ENCODE measurements around the gene MYL5.

Gene MYL5

DNA sequence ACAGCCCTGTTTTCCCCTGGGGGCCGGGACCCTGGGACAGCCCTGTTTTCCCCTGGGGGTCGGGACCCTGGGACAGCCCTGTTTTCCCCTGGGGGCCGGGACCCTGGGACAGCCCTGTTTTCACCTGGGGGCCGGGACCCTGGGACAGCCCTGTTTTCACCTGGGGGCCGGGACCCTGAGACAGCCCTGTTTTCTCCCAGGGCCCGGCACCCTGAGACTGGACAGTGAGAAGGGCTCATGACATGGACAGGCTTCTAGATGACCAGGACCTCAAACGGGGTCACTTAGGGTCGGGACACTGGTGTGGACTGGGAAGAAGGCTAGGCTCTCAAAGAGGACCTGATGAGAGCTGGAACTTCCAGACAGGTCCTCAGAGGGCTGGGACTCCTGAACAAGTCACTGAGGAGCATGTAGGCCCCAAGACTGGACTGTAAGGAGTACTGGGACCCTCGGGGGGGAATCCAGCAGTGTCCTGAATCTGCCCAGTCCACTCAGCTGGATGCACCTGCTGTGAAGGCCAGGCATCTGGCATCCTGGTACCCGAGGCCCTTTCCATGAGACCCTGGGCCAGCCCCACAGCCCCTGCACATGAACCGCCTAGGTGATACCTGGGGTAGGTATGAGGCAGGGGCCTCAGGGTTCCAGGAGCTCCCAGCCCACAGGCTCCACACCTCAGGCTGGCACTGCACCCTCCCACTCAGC, 33.7 kb downstream of the MYL5 start:
- Histone ChIP-seq H3K27ac (ENCODE audit: low read depth, low read length) (no peak overlapping the region), H3K4me3 (ENCODE audit: low read depth in 1 of 2, low read length in 2 of 2) (no peak overlapping the region), H3K36me3 (ENCODE audit: control insufficient read depth in 1 of 2, insufficient read depth in 2 of 2, low read length in 2 of 2) (peaks cover 3 to 8% of the 10 kb centered on the region in 2 donors), H3K9ac (ENCODE audit: low read depth in 1 of 2, low read length in 2 of 2) (no peak overlapping the region), H3K9me3 (ENCODE audit: control insufficient read depth in 1 of 2, low read length in 2 of 2) (no peaks in the 10 kb centered on the region), H3K27me3 (ENCODE audit: control insufficient read depth in 1 of 2, insufficient read depth in 2 of 2, low read length in 2 of 2) (no peaks in the 10 kb centered on the region), H3K4me1 (ENCODE audit: control insufficient read depth in 1 of 2, insufficient read depth in 2 of 2, low read length in 2 of 2) (peaks cover 12 to 22% of the 10 kb centered on the region in 2 donors)

DNA sequence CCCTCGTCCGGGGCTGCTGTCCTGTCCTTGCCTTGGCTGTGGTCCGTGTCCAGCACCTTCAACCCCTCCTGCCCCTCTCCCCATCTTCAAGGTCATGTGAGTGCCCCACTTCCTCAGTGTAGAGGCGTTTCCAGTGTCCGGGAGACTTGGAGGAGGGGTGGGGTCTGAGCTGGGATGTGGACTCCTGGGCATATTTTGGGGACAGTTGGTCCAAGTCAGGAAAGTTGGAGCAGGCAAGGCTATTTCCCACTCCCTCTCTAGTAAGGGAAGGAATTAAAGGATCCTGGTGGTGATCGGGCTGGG, 34.2 kb downstream of the MYL5 start:
- H3K27me3 ChIP-seq (ENCODE audit: control insufficient read depth in 1 of 2, insufficient read depth in 2 of 2, low read length in 2 of 2): no peaks in the 10 kb centered on the region
- H3K36me3 ChIP-seq (ENCODE audit: control insufficient read depth in 1 of 2, insufficient read depth in 2 of 2, low read length in 2 of 2): peaks cover 3 to 8% of the 10 kb centered on the region in 2 donors
- no peak overlapping the region for H3K4me3 ChIP-seq (ENCODE audit: low read depth in 1 of 2, low read length in 2 of 2)
- H3K9ac ChIP-seq (ENCODE audit: low read depth in 1 of 2, low read length in 2 of 2): no peak overlapping the region
- no peaks in the 10 kb centered on the region for H3K9me3 ChIP-seq (ENCODE audit: control insufficient read depth in 1 of 2, low read length in 2 of 2)
- no peak overlapping the region for H3K27ac ChIP-seq (ENCODE audit: low read depth, low read length)
- H3K4me1 ChIP-seq (ENCODE audit: control insufficient read depth in 1 of 2, insufficient read depth in 2 of 2, low read length in 2 of 2): peaks cover 12 to 22% of the 10 kb centered on the region in 2 donors

DNA sequence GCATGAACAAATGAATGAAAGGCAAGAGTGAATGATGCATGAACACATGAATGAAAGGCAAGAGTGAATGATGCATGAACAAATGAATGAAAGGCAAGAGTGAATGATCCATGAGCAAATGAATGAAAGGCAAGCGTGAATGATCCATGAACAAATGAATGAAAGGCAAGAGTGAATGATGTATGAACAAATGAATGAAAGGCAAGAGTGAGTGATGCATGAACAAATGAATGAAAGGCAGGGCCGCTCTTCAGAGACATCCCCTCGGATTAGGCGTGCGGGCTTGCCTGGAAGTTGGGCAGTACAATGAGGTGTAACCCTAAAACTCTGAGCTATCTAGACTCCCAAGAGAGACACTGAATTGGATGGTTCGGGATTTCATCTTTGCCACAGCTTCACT, 35.0 kb downstream of the MYL5 start:
- Histone ChIP-seq H3K4me3 (ENCODE audit: low read depth in 1 of 2, low read length in 2 of 2) (no peak overlapping the region), H3K27ac (ENCODE audit: low read depth, low read length) (no peak overlapping the region), H3K9ac (ENCODE audit: low read depth in 1 of 2, low read length in 2 of 2) (no peak overlapping the region), H3K9me3 (ENCODE audit: control insufficient read depth in 1 of 2, low read length in 2 of 2) (no peaks in the 10 kb centered on the region), H3K27me3 (ENCODE audit: control insufficient read depth in 1 of 2, insufficient read depth in 2 of 2, low read length in 2 of 2) (no peaks in the 10 kb centered on the region), H3K36me3 (ENCODE audit: control insufficient read depth in 1 of 2, insufficient read depth in 2 of 2, low read length in 2 of 2) (peaks cover 7 to 10% of the 10 kb centered on the region in 2 donors), H3K4me1 (ENCODE audit: control insufficient read depth in 1 of 2, insufficient read depth in 2 of 2, low read length in 2 of 2) (peaks cover 12 to 22% of the 10 kb centered on the region in 2 donors)

- H3K27ac ChIP-seq (ENCODE audit: low read depth, low read length): no peak overlapping the region
- H3K9me3 ChIP-seq (ENCODE audit: control insufficient read depth in 1 of 2, low read length in 2 of 2): no peaks in the 10 kb centered on the region
- H3K27me3 ChIP-seq (ENCODE audit: control insufficient read depth in 1 of 2, insufficient read depth in 2 of 2, low read length in 2 of 2): no peaks in the 10 kb centered on the region
Measured at GRCh38 chr4:710116-710515, 35.8 kb downstream of the MYL5 start.

DNA sequence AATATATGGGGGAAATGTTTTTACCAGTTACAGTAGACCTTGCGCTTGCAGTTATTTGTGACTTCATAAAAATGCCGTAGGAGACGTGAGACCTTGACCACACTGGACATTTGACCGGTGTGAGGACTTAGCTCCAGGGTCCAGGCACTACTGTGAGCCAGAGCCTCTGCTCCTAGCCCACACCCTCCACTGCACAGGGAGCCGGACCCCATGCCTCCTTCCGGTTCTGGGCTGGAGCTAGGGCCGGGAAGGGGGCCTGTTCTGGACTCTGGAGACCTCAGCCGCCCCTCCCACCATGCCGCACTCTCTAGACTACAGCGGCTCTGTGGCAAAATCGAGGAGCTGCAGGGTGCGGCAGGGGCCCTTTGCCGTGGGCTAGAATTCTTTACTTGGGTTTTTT, 36.6 kb downstream of the MYL5 start:
- no peaks in the 10 kb centered on the region for H3K27me3 ChIP-seq (ENCODE audit: control insufficient read depth in 1 of 2, insufficient read depth in 2 of 2, low read length in 2 of 2)
- no peak overlapping the region for H3K9ac ChIP-seq (ENCODE audit: low read depth in 1 of 2, low read length in 2 of 2)
- no peaks in the 10 kb centered on the region for H3K9me3 ChIP-seq (ENCODE audit: control insufficient read depth in 1 of 2, low read length in 2 of 2)
- peaks cover 9 to 13% of the 10 kb centered on the region in 2 donors for H3K36me3 ChIP-seq (ENCODE audit: control insufficient read depth in 1 of 2, insufficient read depth in 2 of 2, low read length in 2 of 2)
- H3K4me3 ChIP-seq (ENCODE audit: low read depth in 1 of 2, low read length in 2 of 2): no peak overlapping the region
- no peak overlapping the region for H3K27ac ChIP-seq (ENCODE audit: low read depth, low read length)
- peaks cover 6 to 15% of the 10 kb centered on the region in 2 donors for H3K4me1 ChIP-seq (ENCODE audit: control insufficient read depth in 1 of 2, insufficient read depth in 2 of 2, low read length in 2 of 2)

More at GRCh38 chr4:710116-710515, 35.8 kb downstream of the MYL5 start:
- Histone ChIP-seq H3K36me3 (ENCODE audit: control insufficient read depth in 1 of 2, insufficient read depth in 2 of 2, low read length in 2 of 2) (peaks cover 9 to 13% of the 10 kb centered on the region in 2 donors), H3K4me3 (ENCODE audit: low read depth in 1 of 2, low read length in 2 of 2) (no peak overlapping the region), H3K4me1 (ENCODE audit: control insufficient read depth in 1 of 2, insufficient read depth in 2 of 2, low read length in 2 of 2) (peaks cover 8 to 18% of the 10 kb centered on the region in 2 donors), H3K9ac (ENCODE audit: low read depth in 1 of 2, low read length in 2 of 2) (no peak overlapping the region)

DNA sequence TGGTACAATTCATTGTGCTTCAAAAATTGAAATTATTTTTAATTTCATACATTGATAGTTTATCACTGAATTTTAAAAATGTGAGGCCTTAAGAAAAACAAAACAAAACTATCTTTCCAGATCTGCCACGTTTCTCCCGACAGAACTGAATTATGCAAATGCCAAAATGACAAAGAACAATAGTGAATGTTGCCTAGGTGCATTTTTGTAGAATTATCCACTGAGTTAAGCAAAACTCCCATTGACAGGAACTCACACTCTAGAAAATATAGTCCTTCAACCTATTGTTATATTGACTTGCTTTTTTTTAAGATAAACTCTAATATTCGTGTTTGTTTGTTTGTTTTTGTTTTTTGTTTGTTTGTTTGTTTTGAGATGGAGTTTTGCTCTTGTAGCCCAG, 37.8 kb downstream of the MYL5 start:
- Histone ChIP-seq H3K4me3 (ENCODE audit: low read depth in 1 of 2, low read length in 2 of 2) (no peak overlapping the region), H3K36me3 (ENCODE audit: control insufficient read depth in 1 of 2, insufficient read depth in 2 of 2, low read length in 2 of 2) (peaks cover 9 to 13% of the 10 kb centered on the region in 2 donors), H3K4me1 (ENCODE audit: control insufficient read depth in 1 of 2, insufficient read depth in 2 of 2, low read length in 2 of 2) (peaks cover 6 to 10% of the 10 kb centered on the region in 2 donors), H3K27me3 (ENCODE audit: control insufficient read depth in 1 of 2, insufficient read depth in 2 of 2, low read length in 2 of 2) (no peaks in the 10 kb centered on the region), H3K9me3 (ENCODE audit: control insufficient read depth in 1 of 2, low read length in 2 of 2) (no peaks in the 10 kb centered on the region), H3K9ac (ENCODE audit: low read depth in 1 of 2, low read length in 2 of 2) (no peak overlapping the region), H3K27ac (ENCODE audit: low read depth, low read length) (no peak overlapping the region)

DNA sequence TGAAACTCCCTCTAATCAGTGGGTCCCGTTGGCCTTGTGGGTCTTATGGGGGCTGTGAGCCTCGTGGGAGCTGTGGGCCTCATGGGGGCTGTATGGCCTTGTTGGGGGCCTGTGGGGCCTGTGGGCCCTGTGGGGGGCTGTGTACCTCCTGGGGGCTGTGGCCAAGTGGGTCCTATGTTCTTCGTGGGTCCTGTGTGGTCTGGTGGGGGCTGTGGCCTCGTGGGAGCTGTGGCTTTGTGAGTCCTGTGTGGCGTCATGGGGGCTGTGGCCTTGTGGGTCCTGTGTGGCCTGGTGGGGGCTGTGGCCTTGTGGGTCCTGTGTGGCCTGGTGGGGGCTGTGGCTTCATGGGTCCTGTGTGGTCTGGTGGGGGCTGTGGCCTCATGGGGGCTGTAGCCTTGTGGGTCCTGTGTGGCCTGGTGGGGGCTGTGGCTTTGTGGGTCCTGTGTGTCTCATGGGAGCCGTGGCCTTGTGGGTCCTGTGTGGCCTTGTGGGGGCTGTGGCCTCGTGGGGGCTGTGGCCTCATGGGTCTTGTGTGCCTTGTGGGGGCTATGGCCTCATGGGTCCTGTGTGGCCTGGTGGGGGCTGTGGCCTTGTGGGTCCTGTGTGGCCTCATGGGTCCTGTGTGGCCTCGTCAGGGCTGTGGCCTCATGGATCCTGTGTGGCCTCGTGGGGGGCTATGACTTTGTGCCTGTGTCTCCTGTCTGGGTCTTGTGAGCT, 38.7 kb downstream of the MYL5 start:
- no peak overlapping the region for H3K27ac ChIP-seq (ENCODE audit: low read depth, low read length)
- no peak overlapping the region for H3K4me3 ChIP-seq (ENCODE audit: low read depth in 1 of 2, low read length in 2 of 2)
- H3K27me3 ChIP-seq (ENCODE audit: control insufficient read depth in 1 of 2, insufficient read depth in 2 of 2, low read length in 2 of 2): no peaks in the 10 kb centered on the region
- H3K4me1 ChIP-seq (ENCODE audit: control insufficient read depth in 1 of 2, insufficient read depth in 2 of 2, low read length in 2 of 2): peaks cover 5 to 14% of the 10 kb centered on the region in 2 donors
- H3K9me3 ChIP-seq (ENCODE audit: control insufficient read depth in 1 of 2, low read length in 2 of 2): no peaks in the 10 kb centered on the region
- H3K36me3 ChIP-seq (ENCODE audit: control insufficient read depth in 1 of 2, insufficient read depth in 2 of 2, low read length in 2 of 2): peaks cover 9 to 13% of the 10 kb centered on the region in 2 donors
- H3K9ac ChIP-seq (ENCODE audit: low read depth in 1 of 2, low read length in 2 of 2): no peak overlapping the region

DNA sequence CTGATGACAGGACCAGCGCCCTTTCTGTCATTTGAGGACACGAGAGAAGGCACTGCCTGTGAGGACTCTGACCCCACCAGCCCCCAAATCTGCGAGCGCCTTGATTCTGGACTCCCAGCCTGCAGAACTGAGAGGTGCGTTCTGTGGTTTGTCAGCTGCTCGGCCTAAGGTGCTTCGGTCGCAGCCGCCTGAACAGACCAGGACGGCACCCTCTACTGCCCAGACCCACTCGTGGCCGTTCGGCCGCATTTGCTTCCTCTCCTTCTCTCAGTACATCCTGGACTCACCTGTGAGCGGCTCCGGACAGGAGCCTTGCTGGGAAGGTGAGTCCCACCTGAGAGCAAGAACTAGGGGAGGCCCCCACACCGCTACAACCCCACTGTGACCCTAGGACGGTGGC, 39.7 kb downstream of the MYL5 start:
- no peak overlapping the region for H3K27ac ChIP-seq (ENCODE audit: low read depth, low read length)
- no peaks in the 10 kb centered on the region for H3K9me3 ChIP-seq (ENCODE audit: control insufficient read depth in 1 of 2, low read length in 2 of 2)
- peaks cover 9 to 13% of the 10 kb centered on the region in 2 donors for H3K36me3 ChIP-seq (ENCODE audit: control insufficient read depth in 1 of 2, insufficient read depth in 2 of 2, low read length in 2 of 2)
- H3K4me1 ChIP-seq (ENCODE audit: control insufficient read depth in 1 of 2, insufficient read depth in 2 of 2, low read length in 2 of 2): peaks cover 0 to 8% of the 10 kb centered on the region in 2 donors
- no peaks in the 10 kb centered on the region for H3K27me3 ChIP-seq (ENCODE audit: control insufficient read depth in 1 of 2, insufficient read depth in 2 of 2, low read length in 2 of 2)
- no peak overlapping the region for H3K4me3 ChIP-seq (ENCODE audit: low read depth in 1 of 2, low read length in 2 of 2)
- H3K9ac ChIP-seq (ENCODE audit: low read depth in 1 of 2, low read length in 2 of 2): no peak overlapping the region

GRCh38 chr4:717601-718320, 43.4 kb downstream of the MYL5 start:
- Histone ChIP-seq H3K4me1 (ENCODE audit: control insufficient read depth in 1 of 2, insufficient read depth in 2 of 2, low read length in 2 of 2) (peaks cover 10 to 26% of the 10 kb centered on the region in 2 donors), H3K4me3 (ENCODE audit: low read depth in 1 of 2, low read length in 2 of 2) (no peak overlapping the region), H3K36me3 (ENCODE audit: control insufficient read depth in 1 of 2, insufficient read depth in 2 of 2, low read length in 2 of 2) (peaks cover 5 to 6% of the 10 kb centered on the region in 2 donors), H3K9me3 (ENCODE audit: control insufficient read depth in 1 of 2, low read length in 2 of 2) (no peaks in the 10 kb centered on the region), H3K9ac (ENCODE audit: low read depth in 1 of 2, low read length in 2 of 2) (no peak overlapping the region), H3K27ac (ENCODE audit: low read depth, low read length) (no peak overlapping the region), H3K27me3 (ENCODE audit: control insufficient read depth in 1 of 2, insufficient read depth in 2 of 2, low read length in 2 of 2) (no peaks in the 10 kb centered on the region)

DNA sequence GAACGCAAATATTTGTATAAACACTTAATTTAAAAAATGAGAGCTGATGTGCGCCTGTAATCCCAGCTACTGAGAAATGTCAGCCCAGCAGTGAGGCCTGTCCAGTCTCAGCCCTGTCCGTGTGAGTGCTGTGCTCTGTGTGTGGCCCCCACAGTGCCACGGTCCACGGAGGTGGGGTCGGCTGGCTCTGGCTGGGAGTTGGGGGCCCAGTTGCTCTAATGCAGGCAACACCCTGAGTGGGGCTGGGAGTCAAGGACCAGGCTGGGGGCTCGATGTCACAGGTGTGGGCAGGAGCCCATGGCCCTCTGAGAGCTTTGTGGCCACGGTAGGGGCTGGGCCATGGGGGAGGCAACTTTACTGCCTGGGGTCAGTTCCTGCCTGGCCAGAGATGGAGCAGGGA, 44.1 kb downstream of the MYL5 start:
- H3K4me1 ChIP-seq (ENCODE audit: control insufficient read depth in 1 of 2, insufficient read depth in 2 of 2, low read length in 2 of 2): peaks cover 10 to 26% of the 10 kb centered on the region in 2 donors
- peaks cover 5 to 12% of the 10 kb centered on the region in 2 donors for H3K36me3 ChIP-seq (ENCODE audit: control insufficient read depth in 1 of 2, insufficient read depth in 2 of 2, low read length in 2 of 2)
- H3K27me3 ChIP-seq (ENCODE audit: control insufficient read depth in 1 of 2, insufficient read depth in 2 of 2, low read length in 2 of 2): no peaks in the 10 kb centered on the region
- no peaks in the 10 kb centered on the region for H3K9me3 ChIP-seq (ENCODE audit: control insufficient read depth in 1 of 2, low read length in 2 of 2)
- H3K27ac ChIP-seq (ENCODE audit: low read depth, low read length): no peak overlapping the region
- no peak overlapping the region for H3K4me3 ChIP-seq (ENCODE audit: low read depth in 1 of 2, low read length in 2 of 2)
- no peak overlapping the region for H3K9ac ChIP-seq (ENCODE audit: low read depth in 1 of 2, low read length in 2 of 2)

Measured in duodenal mucosa (tissue), 2 donors.